Embryonic facial prominence (tissue), 1 donor: ENCODE results near the gene PALMD.

ENCODE experiments used
- DNase-seq: peaks from one replicate; pipeline ENCODE4 v3.0.0-alpha.2; 2016; ENCODE audit errors: extremely low spot score

The PALMD gene

DNA sequence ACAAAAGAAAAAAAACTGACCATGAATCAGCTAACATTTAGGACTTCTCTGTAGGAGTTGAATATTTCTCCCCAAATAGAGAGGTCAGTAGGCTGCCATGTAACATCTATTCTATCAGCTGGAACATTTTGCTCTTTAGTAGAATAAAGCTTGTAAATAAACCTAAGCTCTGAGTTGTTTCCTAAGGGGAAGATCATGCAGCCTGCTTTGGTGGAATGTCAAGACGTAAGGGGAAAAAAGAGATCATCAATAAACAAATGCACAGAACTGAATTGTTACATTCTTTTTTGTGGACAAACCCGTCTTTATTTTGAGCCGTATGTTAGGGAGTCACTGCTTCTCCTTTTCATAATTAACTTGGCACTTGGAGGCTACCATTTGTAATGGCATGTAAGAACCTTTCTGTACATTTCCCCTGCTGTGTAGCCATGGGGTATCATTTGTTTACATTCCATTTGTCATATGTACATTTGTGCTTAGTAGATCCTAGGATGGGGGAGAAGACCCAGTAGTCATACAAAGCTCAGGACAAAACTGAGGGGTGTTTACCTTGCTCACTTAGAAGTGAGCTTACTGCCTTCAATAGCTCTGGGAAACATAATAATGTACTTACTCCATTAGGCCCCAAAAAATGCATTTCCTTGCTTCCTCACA lies 10.8 kb upstream of the PALMD start:
- DNase-seq, result no peak

DNA sequence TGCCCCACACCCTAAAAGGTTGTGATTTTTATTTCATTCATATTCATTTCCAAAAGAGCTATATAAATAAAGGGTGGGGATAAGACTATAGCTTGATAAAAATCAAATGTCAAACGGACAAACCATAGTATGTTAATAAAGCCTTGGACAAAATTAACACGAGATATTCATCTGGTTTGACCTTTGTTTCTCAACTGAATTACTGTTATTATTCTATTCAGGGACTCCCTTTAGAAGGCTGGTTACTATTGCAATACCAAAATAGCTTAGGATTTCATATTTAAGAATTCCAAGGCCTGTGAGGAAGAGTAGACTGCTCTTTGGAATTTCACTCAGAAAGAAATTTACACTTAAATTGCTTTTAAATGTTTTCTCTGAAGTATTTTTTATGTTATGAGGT lies 10.2 kb upstream of the PALMD start:
- no peak for DNase-seq

- DNase-seq, result no peak
Observed at GRCh38 chr1:99636647-99637175, 9.2 kb upstream of the PALMD start.

DNA sequence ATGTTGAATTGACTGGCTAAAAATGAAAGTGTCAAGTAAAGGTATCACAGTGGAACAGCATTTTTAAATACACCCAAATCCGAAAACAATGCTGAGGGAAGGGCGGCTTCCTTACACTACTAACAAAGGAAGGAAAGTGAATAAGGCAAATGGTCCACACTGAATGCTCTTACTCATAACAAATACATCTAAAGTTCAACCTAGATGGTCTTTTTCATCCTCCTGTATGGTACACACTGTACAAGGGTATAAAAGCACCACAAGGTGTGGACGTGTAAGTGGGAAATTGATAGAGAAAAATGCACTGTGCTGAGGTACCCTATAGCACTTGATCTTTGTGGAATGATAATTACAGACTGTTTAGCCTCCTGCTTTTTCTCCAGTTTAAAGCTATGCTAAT lies 7.1 kb upstream of the PALMD start:
- DNase-seq, result no peak

DNA sequence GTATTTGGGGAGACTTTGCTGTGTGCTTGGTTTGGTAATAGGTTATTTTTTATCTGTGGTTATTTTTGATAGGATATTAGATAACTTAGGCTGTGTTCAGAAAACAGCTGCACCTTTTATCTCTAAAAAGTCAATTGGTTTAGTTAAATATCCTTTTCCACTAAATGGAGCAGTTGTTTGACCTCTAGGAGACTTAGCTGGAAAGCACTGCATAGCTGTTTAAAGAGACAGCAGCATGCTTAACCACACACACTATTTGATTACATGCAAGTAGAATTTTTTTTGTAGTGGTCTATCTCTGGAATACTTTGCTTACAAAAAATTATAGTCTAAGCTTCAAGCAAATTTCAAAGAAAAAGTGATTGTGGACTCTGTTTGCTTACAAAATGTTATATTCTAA lies 6.5 kb upstream of the PALMD start:
- no peak for DNase-seq

DNA sequence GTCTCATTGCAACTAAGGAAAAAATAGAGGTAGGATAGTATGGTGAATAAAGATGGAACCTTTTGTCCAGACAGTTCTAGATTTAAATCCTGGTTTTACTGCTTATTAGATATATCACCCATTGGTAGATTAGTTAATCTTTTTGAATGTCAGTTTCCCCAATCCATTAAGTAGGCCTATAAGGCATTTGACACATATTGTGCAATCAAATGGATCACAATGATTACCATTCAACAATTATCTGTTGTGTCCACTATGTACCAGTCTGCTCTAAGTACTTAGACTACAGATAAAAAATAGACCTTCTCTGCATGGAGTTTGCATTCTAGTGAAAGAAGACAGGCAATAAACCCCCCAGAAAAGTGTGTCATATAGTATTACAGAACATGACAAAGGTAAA lies 6.0 kb upstream of the PALMD start:
- DNase-seq, result no peak

DNA sequence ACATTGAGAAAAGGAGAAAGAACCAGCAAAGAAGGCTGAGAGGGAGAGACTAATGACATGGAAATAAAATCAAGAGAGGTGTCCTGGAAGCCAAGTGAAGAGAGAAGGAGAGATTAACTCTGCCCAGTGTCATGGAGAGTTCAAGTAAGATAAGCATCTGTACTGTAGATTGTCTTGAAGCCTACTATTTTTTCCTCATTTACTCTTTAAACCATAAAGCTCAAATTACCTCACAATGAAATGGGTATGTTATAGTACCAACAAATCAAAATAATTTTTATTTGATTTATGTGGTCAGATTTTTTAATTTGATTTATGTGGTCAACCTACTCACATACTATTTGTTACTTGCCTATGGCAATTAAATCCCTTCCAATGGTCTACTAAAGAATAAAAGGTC lies 5.2 kb upstream of the PALMD start:
- no peak for DNase-seq

- DNase-seq, result no peak
Observed at GRCh38 chr1:99641558-99641957, 4.4 kb upstream of the PALMD start.

GRCh38 chr1:99642053-99642452 lies 3.9 kb upstream of the PALMD start:
- no peak for DNase-seq

DNA sequence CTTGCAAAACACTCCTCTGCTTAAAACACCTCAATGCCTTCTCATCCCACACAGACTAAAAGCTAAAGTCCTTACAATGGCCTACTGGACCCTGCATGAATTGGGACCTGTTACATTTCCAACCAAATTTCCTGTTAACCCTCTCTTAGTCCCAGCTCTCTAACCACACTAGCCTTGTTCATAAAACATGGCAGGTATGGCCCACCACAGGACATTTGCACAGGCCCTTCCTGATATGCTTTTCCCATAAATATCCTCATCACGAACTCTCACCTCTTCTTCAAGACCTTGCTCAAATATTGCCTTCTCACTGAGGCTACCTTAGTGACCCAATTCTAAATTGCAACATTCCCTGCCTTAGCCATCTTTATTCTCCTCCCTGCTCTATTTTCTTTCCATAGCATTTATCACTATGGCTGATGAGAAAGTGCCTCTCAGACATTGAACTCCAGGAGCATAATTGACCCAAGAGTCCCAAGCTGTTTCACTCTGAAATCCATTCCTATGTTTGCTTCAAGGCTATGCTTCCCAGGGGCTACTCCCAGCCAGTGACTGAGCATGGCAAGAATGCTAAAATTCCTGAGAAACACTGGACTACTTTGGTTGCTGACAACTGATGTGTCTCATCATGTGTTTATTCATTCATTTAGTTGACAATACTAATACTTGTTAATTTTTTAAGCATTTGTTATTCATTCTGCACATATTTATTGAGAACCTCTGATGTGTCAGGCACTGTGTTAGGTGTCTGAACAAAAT lies 2.7 kb upstream of the PALMD start:
- no peak for DNase-seq

- DNase-seq, result no peak
Observed at GRCh38 chr1:99644279-99645004, 1.5 kb upstream of the PALMD start.

- DNase-seq, result no peak
Observed at GRCh38 chr1:99645203-99645602, 710 bp upstream of the PALMD start.

GRCh38 chr1:99646868-99647267 lies 955 bp downstream of the PALMD start:
- DNase-seq, result no peak

DNA sequence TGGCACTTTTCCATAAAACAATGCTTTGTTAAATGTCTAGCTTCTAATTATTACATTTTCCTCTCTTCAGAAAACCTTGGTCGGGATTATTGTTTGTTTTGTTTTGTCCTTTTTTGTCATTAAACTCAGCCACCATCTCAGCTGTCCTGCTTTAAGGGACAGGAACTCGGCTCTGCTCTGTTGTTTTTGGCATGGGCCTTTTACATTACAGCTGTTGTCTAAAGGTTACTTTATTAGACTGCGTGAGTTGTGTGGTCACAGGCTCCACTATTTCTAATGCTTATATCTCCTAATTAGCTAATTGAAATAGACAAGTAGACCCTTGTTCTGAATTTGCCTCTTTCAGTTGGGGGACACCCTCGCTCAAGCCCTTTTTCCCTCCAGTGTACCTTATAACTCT lies 1.6 kb downstream of the PALMD start:
- no peak for DNase-seq

- no peak for DNase-seq
Observed at GRCh38 chr1:99648107-99648506, 2.2 kb downstream of the PALMD start.

DNA sequence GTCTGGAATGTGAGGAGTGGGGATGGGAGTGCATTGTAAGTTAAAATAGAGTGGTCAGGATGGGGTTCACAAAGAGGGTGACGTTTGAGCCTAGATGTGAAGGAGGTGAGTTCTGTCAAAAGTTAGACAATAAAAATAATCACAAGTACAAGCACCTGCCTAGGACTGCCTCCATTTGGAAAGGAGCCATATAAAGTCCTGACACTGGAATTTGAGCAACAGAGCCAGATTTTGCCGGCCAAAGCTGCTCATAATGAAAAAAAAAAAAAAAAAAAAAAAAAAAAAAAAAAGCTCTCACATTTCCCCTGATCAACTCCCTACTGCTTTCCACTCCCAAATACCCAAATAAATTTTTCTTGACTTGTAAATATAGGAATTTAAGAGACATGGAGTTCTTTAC lies 4.1 kb downstream of the PALMD start:
- DNase-seq, result no peak

GRCh38 chr1:99650773-99651437 lies 5.0 kb downstream of the PALMD start:
- no peak for DNase-seq

DNA sequence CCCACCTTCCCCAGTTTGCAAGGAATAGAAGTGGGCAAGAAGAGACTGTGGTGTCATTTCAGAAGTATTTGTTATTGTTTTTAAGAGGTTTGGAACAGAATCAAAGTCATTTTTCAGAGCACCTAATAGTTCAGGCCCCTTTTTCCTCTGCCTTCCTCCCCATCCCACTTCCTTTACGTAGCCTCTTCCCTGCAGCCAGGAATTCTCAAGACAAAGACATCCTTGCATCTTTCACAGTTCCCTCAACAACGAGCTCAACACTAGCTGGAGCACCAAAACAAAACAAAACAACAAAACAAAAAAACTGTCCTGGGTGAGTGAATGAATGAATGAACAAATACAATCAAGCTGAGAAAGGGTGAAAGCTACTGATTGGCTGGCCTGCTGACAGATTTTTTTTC lies 7.0 kb downstream of the PALMD start:
- DNase-seq, result no peak

DNA sequence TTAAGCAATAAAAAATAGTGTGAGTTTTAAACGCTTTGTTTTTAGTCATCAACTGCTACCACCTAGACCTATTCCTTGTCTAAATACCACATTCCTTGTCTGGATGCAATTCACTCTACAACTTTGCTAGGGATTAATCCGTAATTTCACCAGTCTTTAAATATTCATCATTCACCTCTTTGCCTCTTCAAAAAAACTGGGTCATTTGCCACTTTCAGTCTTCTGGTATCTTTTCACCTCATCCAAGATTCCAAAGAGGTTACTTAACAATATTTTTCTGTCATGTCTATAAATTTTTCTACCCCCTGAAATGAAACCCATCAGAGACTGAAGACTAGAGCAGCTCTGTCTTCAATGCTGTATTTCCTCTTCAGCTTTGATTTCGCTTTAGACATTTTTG lies 9.5 kb downstream of the PALMD start:
- no peak for DNase-seq

DNA sequence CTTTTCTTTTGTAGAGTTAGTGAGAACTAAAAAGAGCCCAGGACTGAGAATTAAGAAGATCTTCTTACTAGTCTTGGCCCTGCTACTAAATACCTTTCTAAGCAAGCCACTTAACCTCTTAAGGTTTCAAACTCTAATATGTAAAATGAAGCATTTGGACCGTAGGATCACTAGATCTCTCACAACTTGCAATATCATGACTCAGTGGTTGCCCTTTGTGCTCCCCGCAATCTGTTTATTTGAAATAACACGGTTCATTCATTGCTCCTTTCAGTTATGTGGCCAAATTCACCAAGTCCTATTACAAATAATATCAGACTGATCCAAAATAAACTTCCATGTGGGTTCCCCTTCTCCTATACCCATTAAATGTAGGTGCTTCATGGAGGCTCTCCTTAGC lies 10.8 kb downstream of the PALMD start:
- no peak for DNase-seq

GRCh38 chr1:99657213-99658030 lies 11.5 kb downstream of the PALMD start:
- DNase-seq, result no peak

DNA sequence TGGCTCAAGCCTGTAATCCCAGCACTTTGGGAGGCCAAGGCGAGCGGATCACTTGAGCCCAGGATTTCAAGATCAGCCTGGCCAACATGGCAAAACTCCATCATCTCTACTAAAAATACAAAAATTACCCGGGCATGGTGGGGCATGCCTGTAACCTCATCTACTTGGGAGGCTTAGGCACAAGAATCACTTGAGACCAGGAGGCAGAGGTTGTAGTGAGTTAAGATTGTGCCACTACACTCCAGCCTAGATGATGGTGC lies 12.0 kb downstream of the PALMD start:
- DNase-seq, result no peak
